Smooth muscle cell (in vitro differentiated cells): ENCODE results near the gene PSME3IP1. TPM values are rescaled to one million over a fixed set of nuclear protein-coding genes. Genes with fewer than 3 reads are reported as not detected.

Source experiments
- DNase-seq: peaks from one replicate; lab custom pipeline; 2025; ENCODE audit not compliant: unreplicated experiment; lab: John Stamatoyannopoulos, UW
- H2AFZ ChIP-seq: fragments of 200-600 bp; sonication (generic); 2 replicates; pipeline ENCODE4 v1.6.0; 2016; ENCODE audit warnings: antibody characterized with exemption, low read depth, mild to moderate bottlenecking
- H3F3A ChIP-seq: fragments of 200-600 bp; sonication (generic); 2 replicates; pipeline ENCODE4 v1.6.0; 2017; ENCODE audit warnings: antibody characterized with exemption, low read depth
- H3K27ac ChIP-seq: fragments of 200-600 bp; sonication (generic); 2 replicates; pipeline ENCODE4 v1.5.1; 2016; ENCODE audit warnings: low read depth, mild to moderate bottlenecking
- H3K27me3 ChIP-seq: fragments of 200-600 bp; sonication (generic); 2 replicates; pipeline ENCODE4 v1.6.1; 2016; ENCODE audit warnings: low read depth, mild to moderate bottlenecking
- H3K36me3 ChIP-seq: fragments of 200-600 bp; sonication (generic); 2 replicates; pipeline ENCODE4 v1.5.1; 2016; ENCODE audit warnings: low read depth
- H3K4me1 ChIP-seq: fragments of 200-600 bp; sonication (generic); 2 replicates; pipeline ENCODE4 v1.5.1; 2016; ENCODE audit warnings: low read depth
- H3K4me2 ChIP-seq: fragments of 200-600 bp; sonication (generic); 2 replicates; pipeline ENCODE4 v1.6.0; 2016; ENCODE audit warnings: mild to moderate bottlenecking
- H3K4me3 ChIP-seq: fragments of 200-600 bp; sonication (generic); 2 replicates; pipeline ENCODE4 v1.5.1; 2016; ENCODE audit warnings: mild to moderate bottlenecking
- H3K79me2 ChIP-seq: fragments of 200-600 bp; sonication (generic); 2 replicates; pipeline ENCODE4 v1.6.0; 2016; ENCODE audit warnings: low read depth, mild to moderate bottlenecking
- H3K9ac ChIP-seq: fragments of 200-600 bp; sonication (generic); 2 replicates; pipeline ENCODE4 v1.6.0; 2016; ENCODE audit warnings: low read depth
- H3K9me3 ChIP-seq: fragments of 200-600 bp; sonication (generic); replicated peaks from 2 replicates; pipeline ENCODE4 v1.5.1; 2016; ENCODE audit warnings: low read depth
- H4K20me1 ChIP-seq: fragments of 200-600 bp; sonication (generic); 2 replicates; pipeline ENCODE4 v1.6.0; 2016; ENCODE audit warnings: low read depth
- WGBS: methylation state at CpG from one replicate; pipeline ENCODE4 v1.1.7; 2016; ENCODE audit warnings: low lambda C conversion rate; 5-methylcytosine and 5-hydroxymethylcytosine counted together
- polyA plus RNA-seq: library from polyadenylated mRNA; unstranded; fragments of >200 nt; fragmentation: Nextera tagmentation; extraction: Ambion mirVana; gene quantifications from 2 replicates; pipeline ENCODE4 v1.2.1, GENCODE V29; 2016
- total RNA-seq: library from RNA; depleted of rRNA; stranded (reverse); fragments of >200 nt; gene quantifications from 2 replicates; pipeline ENCODE4 v1.2.3, GENCODE V29; 2014
- TF ChIP-seq, protein P1 (sequence below): fragments of 200-600 bp; sonication (generic); IDR thresholded peaks from 2 replicates; pipeline ENCODE4 v1.5.1; 2017; ENCODE audit warnings: borderline replicate concordance, mild to moderate bottlenecking, antibody characterized with exemption; ENCODE audit not compliant: insufficient read depth, poor library complexity, severe bottlenecking

PSME3IP1 gene
- total and polyA plus RNA-seq, 2 experiments from 2014 or later = 58.1 to 104 TPM

DNA sequence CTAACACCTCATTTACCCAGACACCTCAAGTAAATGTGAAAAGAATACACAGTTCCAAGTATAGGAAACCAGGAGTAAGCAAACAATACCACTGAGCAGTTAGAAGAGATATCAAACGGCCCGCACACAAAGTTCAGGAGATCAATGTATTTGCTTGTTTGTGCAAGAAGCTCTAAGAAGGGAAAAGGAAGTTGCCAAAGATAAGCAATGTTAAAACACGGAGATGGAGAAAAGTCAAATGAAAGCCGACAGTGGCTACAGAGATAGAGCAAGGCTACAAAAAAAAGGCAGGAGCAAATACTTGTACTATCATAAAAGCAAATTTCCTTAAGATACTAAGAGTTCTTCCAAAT is 29.5 kb downstream of the PSME3IP1 start:
- WGBS = 53% methylated on average over 4 of the region's 4 CpGs
- peaks cover 6% of the 10 kb centered on the region for H3K36me3 ChIP-seq
- DNase-seq = no peak
- H3K27ac ChIP-seq = no peak overlapping the region
- no peak overlapping the region for H3K9ac ChIP-seq
- no peak overlapping the region for H3K4me2 ChIP-seq
- H3K27me3 ChIP-seq = no peaks in the 10 kb centered on the region
- peaks cover 10% of the 10 kb centered on the region for H4K20me1 ChIP-seq
- no peaks in the 10 kb centered on the region for H3K4me1 ChIP-seq
- no peak overlapping the region for H3K4me3 ChIP-seq
- no peaks in the 10 kb centered on the region for H3K9me3 ChIP-seq
- no peaks in the 10 kb centered on the region for H3K79me2 ChIP-seq
- TF ChIP-seq, protein P1, sequence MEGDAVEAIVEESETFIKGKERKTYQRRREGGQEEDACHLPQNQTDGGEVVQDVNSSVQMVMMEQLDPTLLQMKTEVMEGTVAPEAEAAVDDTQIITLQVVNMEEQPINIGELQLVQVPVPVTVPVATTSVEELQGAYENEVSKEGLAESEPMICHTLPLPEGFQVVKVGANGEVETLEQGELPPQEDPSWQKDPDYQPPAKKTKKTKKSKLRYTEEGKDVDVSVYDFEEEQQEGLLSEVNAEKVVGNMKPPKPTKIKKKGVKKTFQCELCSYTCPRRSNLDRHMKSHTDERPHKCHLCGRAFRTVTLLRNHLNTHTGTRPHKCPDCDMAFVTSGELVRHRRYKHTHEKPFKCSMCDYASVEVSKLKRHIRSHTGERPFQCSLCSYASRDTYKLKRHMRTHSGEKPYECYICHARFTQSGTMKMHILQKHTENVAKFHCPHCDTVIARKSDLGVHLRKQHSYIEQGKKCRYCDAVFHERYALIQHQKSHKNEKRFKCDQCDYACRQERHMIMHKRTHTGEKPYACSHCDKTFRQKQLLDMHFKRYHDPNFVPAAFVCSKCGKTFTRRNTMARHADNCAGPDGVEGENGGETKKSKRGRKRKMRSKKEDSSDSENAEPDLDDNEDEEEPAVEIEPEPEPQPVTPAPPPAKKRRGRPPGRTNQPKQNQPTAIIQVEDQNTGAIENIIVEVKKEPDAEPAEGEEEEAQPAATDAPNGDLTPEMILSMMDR = no peak
- no peaks in the 10 kb centered on the region for H3F3A ChIP-seq
- H2AFZ ChIP-seq = no peak overlapping the region

DNA sequence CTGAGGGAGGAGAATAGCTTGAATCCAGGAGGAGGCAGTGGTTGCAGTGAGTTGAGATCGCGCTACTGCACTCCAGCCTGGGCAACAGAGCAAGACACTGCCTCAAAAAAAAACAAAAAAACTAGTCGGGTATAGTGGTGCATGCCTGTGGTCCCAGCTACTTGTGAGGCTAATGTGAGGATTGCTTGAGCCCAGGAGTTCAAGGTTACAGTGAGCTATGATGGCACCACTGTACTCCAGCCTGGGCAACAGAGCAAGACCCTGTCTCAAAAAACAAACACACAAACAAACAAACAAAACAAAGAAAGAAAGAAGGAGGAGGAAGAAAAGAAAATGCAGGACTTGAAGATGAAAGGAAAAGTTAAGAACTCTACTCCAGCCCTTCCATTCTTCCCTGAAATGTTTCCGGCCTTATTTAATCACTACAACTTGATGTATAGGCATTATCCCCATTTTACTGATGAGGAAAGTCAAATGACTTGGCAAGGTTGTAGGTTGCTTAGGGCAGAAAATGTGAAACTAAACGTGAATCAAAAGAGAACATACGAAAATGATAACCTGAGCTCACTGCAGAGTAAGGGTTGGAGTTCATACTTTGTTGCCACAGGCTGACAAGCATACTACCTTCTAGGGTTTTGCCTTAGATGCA is 30.0 kb downstream of the PSME3IP1 start:
- TF ChIP-seq, protein P1 = no peak
- Histone ChIP-seq H2AFZ (no peak overlapping the region), H3K4me2 (no peak overlapping the region), H3K27me3 (no peaks in the 10 kb centered on the region), H3K36me3 (peaks cover 3% of the 10 kb centered on the region), H3K4me1 (no peaks in the 10 kb centered on the region), H4K20me1 (peaks cover 10% of the 10 kb centered on the region), H3K9ac (no peak overlapping the region), H3K4me3 (no peak overlapping the region), H3F3A (no peaks in the 10 kb centered on the region), H3K79me2 (no peaks in the 10 kb centered on the region), H3K9me3 (no peaks in the 10 kb centered on the region), H3K27ac (no peak overlapping the region)
- no peak for DNase-seq
- 96% methylated on average over 6 of the region's 6 CpGs for WGBS

DNA sequence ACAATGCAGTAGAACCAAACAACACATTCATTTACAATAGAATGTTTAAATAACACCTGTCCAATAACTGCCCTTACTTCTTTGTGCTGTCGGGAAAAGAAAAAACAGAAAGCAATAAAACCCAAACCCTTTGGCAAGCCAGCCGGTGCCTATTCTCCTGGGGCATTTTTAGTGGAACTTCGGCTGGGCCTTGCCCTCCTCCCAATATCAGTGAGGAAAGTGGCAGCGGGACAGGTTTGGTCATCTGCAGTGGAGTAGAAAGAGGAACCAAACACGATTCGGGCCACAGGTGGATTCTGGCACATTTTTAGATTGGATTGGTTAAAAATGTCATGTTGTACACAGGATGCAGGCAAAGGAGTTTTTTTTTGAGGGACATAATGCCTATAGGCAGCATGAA is 32.0 kb downstream of the PSME3IP1 start:
- TF ChIP-seq, protein P1 = no peak
- DNase-seq = no peak
- H3K79me2 ChIP-seq = no peaks in the 10 kb centered on the region
- no peak overlapping the region for H3K9ac ChIP-seq
- H3F3A ChIP-seq = no peaks in the 10 kb centered on the region
- WGBS = 97% methylated on average over 6 of the region's 6 CpGs
- no peak overlapping the region for H3K4me3 ChIP-seq
- peaks cover 10% of the 10 kb centered on the region for H4K20me1 ChIP-seq
- no peaks in the 10 kb centered on the region for H3K9me3 ChIP-seq
- H2AFZ ChIP-seq = no peak overlapping the region
- no peaks in the 10 kb centered on the region for H3K36me3 ChIP-seq
- H3K27ac ChIP-seq = no peak overlapping the region
- no peaks in the 10 kb centered on the region for H3K27me3 ChIP-seq
- no peak overlapping the region for H3K4me2 ChIP-seq
- no peaks in the 10 kb centered on the region for H3K4me1 ChIP-seq
